BE2C (cell line): ENCODE results near the gene BMF.
"Not testable (repeated sequence)": the region's sequence is repeated elsewhere in the genome, so short reads cannot be mapped to it uniquely, and the experiment has no call there.

ENCODE experiments used
- DNase-seq: peaks from one replicate; pipeline ENCODE4 v3.0.0-alpha.2; 2020
- H3K27me3 ChIP-seq: fragments of 250-450 bp; sonication (Bioruptor Pico); 2 replicates; pipeline ENCODE4 v1.5.1; 2020; ENCODE audit warnings: mild to moderate bottlenecking
- H3K36me3 ChIP-seq: fragments of 250-450 bp; sonication (Bioruptor Pico); 2 replicates; pipeline ENCODE4 v1.5.1; 2020; ENCODE audit warnings: mild to moderate bottlenecking
- H3K4me1 ChIP-seq: fragments of 250-450 bp; sonication (Bioruptor Pico); 2 replicates; pipeline ENCODE4 v1.5.1; 2020
- H3K4me3 ChIP-seq: 2 replicates; pipeline ENCODE4 v1.5.1; 2011; ENCODE audit warnings: low read depth, low read length
- H3K9me3 ChIP-seq: fragments of 250-450 bp; sonication (Bioruptor Pico); 2 replicates; pipeline ENCODE4 v1.5.1; 2020
- TF ChIP-seq, protein P1 (sequence below): IDR thresholded peaks from 2 replicates; pipeline ENCODE4 v1.5.1; 2012; ENCODE audit warnings: mild to moderate bottlenecking, low read depth, low read length

Gene BMF

DNA sequence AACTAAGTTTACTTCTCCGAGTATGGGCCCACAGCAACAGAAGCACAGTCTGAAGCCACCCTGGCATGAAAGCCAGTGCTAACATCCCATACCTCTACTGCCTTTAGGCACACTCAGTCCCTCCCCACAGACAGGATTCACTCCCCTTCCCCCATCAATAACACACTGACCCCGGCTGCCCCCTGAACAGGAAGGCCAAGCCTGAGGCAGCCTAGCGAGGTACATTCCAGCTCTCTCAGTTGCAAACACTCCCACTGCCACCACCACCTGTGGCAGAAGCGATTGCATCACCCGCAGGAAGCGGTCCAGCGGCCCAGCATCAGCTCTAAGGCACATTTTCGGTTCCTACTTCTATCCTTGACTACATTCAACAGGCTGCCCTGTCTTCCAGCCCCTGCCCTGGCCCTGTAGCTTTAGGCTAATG lies 7.0 kb upstream of the BMF start:
- Histone ChIP-seq H3K4me3 (no peak overlapping the region), H3K27me3 (no peaks in the 10 kb centered on the region), H3K9me3 (no peaks in the 10 kb centered on the region), H3K4me1 (no peaks in the 10 kb centered on the region; the same call in 1 of the 2 replicates), H3K36me3 (no peaks in the 10 kb centered on the region)
- TF ChIP-seq, protein P1, sequence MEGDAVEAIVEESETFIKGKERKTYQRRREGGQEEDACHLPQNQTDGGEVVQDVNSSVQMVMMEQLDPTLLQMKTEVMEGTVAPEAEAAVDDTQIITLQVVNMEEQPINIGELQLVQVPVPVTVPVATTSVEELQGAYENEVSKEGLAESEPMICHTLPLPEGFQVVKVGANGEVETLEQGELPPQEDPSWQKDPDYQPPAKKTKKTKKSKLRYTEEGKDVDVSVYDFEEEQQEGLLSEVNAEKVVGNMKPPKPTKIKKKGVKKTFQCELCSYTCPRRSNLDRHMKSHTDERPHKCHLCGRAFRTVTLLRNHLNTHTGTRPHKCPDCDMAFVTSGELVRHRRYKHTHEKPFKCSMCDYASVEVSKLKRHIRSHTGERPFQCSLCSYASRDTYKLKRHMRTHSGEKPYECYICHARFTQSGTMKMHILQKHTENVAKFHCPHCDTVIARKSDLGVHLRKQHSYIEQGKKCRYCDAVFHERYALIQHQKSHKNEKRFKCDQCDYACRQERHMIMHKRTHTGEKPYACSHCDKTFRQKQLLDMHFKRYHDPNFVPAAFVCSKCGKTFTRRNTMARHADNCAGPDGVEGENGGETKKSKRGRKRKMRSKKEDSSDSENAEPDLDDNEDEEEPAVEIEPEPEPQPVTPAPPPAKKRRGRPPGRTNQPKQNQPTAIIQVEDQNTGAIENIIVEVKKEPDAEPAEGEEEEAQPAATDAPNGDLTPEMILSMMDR, result no peak
- DNase-seq, result no peak

DNA sequence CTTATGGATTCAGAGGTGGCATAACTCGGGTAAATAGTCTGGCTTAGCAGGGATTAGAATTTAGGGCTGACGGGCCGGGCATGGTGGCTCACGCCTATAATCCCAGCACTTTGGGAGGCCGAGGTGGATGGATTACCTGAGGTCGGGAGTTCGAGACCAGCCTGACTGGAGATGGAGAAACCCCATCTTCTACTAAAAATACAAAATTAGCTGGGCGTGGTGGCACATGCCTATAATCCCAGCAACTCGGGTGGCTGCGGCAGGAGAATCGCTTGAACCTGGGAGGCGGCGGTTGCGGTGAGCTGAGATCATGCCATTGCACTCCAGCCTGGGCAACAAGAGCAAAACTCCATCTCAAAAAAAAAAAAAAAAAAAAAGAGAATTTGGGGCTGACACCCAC lies 6.4 kb upstream of the BMF start:
- H3K4me3 ChIP-seq, H3K9me3 ChIP-seq, H3K27me3 ChIP-seq, H3K4me1 ChIP-seq, DNase-seq, H3K36me3 ChIP-seq: not testable (repeated sequence)

DNA sequence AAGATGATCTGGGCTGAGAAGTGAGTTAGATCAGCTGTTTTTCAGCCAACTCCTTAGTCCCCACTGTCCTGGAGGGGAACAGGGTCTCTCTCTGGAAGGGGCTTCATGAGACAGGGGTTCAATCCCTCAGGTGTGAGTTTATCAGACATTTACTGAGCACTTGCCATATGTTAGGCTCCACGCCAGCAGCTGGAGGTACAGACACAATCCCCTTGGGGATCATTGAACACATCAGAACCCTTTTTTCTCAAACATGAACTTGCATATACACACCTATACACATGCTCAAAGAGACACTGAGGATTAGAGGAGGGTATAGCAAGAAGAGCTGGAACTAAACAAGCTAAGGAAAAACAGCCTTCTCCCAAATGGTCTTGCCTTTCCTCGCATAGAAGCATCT lies 5.5 kb upstream of the BMF start:
- H3K9me3 ChIP-seq, result no peaks in the 10 kb centered on the region
- no peaks in the 10 kb centered on the region; the same call in 1 of the 2 replicates for H3K4me1 ChIP-seq
- H3K27me3 ChIP-seq, result no peaks in the 10 kb centered on the region
- DNase-seq, result no peak
- TF ChIP-seq, protein P1, result no peak
- H3K4me3 ChIP-seq, result no peak overlapping the region
- H3K36me3 ChIP-seq, result no peaks in the 10 kb centered on the region

DNA sequence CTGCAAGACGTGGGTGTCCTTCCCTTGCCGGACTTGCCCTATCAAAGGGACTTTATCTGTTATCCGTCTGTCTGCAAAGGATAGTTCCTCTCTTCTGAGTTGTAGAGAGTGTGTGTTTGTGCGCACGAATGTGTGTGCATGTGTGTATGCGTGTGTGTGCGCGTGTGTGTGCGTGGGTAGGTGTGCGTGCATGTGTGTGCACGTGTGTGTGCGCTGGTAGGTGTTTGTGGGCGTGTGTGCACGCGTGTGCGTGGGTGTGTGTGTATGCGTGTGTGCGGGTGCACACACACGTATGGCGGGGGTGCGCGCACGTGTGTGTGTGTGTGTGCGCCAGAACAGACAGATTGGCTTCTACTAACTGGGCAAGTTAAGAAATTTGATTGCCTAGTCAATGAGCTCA lies 4.1 kb upstream of the BMF start:
- Histone ChIP-seq H3K36me3 (no peaks in the 10 kb centered on the region), H3K9me3 (no peaks in the 10 kb centered on the region), H3K4me3 (no peak overlapping the region), H3K4me1 (peaks cover 2% of the 10 kb centered on the region; the same call in 1 of the 2 replicates), H3K27me3 (no peaks in the 10 kb centered on the region)
- TF ChIP-seq, protein P1, result no peak
- DNase-seq, result no peak

DNA sequence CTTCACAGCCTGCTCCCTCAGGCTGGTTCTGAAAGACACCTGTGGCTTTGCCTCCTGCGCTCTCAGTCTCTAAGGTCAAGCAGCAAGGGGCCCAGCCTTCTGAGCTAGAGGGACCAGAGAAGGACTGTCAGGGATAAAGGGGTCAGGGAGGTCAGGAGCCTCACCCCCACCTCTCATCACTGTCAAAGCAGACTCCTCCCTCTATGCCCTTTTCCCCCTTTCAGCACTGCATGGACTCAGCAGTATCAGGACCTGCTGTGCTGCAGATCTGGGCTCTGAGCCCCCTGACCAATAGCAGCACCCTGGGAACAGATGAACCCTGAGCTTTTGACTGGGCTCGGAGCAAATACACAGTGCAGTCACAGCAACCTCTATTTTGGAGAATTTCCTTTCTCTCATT lies 3.2 kb upstream of the BMF start:
- Histone ChIP-seq H3K9me3 (no peaks in the 10 kb centered on the region), H3K27me3 (no peaks in the 10 kb centered on the region), H3K36me3 (no peaks in the 10 kb centered on the region), H3K4me3 (no peak overlapping the region), H3K4me1 (peaks cover 2% of the 10 kb centered on the region; the same call in 1 of the 2 replicates)
- TF ChIP-seq, protein P1, result no peak
- DNase-seq, result no peak

DNA sequence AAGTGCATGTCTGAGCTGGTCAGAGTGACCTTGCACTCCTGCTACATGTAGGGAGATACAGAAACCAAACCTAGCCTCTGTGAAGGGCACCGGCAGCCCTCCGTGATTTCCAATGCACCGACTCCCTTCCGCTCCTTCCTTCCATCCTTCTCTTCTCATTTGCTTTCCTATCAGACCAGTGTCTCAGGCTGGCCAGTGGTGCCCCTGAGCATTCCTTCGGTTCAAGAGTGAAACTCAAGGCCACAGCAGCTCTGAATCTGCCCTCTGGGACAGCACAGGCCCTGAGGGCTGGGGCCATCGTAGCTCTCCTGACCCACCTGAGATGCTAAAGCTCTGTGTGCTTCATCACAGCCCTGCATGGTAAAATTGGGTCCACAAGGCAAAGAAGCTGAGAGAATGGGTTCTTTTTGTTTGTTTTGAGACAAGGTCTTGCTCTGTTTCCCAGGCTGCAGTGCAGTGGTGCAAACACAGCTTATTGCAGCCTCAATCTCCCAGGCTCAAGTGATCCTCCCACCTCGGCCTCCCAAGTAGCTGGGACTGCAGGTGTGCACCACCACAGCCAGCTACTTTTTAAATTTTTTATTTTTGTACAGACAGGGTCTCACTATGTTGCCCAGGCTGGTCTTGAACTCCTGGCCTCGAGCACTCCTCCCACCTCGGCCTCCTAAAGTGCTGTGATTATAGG lies 2.3 kb upstream of the BMF start:
- Histone ChIP-seq H3K36me3 (no peaks in the 10 kb centered on the region), H3K27me3 (no peaks in the 10 kb centered on the region), H3K4me3 (no peak overlapping the region), H3K9me3 (no peaks in the 10 kb centered on the region), H3K4me1 (peaks cover 2% of the 10 kb centered on the region; the same call in 1 of the 2 replicates)
- DNase-seq, result no peak
- TF ChIP-seq, protein P1, result no peak
